ENCODE measurements around the gene PVR. TPM values are rescaled to one million over a fixed set of nuclear protein-coding genes. Genes with fewer than 3 reads are reported as not detected.

PVR gene
- total RNA-seq, 1 donor from 2014 or later = 15.7 TPM

DNA sequence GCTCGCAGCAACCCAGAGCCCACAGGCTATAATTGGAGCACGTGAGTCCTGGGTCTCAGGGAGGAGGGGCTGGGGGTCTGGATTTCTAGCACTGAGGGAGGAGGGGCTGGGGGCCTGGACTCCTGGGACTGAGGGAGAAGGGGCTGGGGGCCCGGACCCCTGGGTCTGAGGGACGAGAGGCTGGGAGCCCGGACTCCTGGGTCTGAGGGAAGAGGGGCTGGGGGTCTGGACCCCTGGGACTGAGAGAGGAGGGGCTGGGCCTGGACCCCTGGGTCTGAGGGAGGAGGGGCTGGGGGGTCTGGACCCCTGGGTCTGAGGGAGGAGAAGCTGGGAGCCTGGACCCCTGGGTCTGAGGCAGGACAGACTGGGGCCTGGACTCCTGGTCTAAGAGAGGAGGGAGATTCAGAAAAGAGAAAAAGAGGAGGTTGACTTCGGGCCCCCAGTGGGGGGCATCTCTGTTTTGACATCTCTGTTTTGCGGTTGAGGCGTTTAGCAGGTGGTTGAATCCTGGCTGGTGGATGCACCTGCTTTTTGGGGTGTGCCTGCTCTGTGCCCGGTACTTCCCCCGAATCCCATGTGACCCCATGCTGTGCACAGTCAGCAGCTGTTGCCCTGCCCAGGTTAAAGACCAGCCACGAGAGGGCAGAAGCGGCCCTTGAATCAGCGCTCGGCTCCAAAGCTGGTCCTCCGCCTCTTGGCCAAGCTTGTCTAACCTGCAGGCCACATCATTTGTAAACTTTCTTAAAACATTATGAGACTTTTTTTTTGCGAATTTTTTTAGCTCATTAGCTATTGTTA lies 10.5 kb downstream of the PVR start:
- H3K4me1 ChIP-seq (ENCODE audit: control insufficient read depth in 3 of 3, insufficient read depth in 3 of 3, low read length in 3 of 3) = peaks cover 3 to 21% (median 11%) of the 10 kb centered on the region in 3 donors
- H3K9me3 ChIP-seq (ENCODE audit: control insufficient read depth in 3 of 3, low read length in 3 of 3) = no peaks in the 10 kb centered on the region
- H3K27me3 ChIP-seq (ENCODE audit: control insufficient read depth in 3 of 3, insufficient read depth in 3 of 3, low read length in 3 of 3) = no peaks in the 10 kb centered on the region
- no peak overlapping the region for H3K9ac ChIP-seq (ENCODE audit: low read depth in 1 of 3, low read length in 3 of 3)
- no peak overlapping the region for H3K27ac ChIP-seq (ENCODE audit: low read depth, low read length)
- H3K4me3 ChIP-seq (ENCODE audit: low read length in 3 of 3) = no peak overlapping the region
- H3K36me3 ChIP-seq (ENCODE audit: control insufficient read depth in 3 of 3, insufficient read depth in 3 of 3, low read length in 3 of 3) = peaks cover 50 to 61% (median 56%) of the 10 kb centered on the region in 3 donors

DNA sequence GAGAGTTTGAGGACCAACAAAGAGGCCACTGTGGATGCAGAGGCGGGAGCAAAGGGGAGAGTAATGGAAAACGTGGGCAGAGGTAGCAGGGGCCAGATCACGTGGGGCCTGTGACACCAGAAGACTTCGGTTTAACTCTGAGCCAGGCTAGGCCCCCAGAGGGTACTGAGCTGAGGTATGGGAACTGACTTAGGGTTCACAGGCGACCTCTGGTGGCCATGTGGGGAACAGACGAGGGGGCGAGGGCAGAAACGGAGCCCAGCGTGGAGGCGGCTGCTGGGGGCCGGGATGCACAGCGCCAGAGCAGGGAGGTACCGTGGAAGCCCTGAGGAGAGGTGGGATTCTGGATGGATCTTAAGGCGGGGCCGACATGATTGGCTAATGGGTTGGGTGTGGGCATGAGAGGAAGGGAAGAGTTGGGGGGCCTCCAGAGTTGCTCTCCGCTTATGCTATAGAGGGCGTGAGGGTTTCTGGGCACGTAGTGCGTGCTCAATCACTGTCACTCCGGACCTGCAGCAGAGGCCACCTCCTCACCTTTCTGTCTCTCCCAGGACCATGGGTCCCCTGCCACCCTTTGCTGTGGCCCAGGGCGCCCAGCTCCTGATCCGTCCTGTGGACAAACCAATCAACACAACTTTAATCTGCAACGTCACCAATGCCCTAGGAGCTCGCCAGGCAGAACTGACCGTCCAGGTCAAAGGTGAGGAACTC lies 13.7 kb downstream of the PVR start:
- H3K27ac ChIP-seq (ENCODE audit: low read depth, low read length) = no peak overlapping the region
- no peak overlapping the region for H3K9ac ChIP-seq (ENCODE audit: low read depth in 1 of 3, low read length in 3 of 3)
- no peaks in the 10 kb centered on the region for H3K9me3 ChIP-seq (ENCODE audit: control insufficient read depth in 3 of 3, low read length in 3 of 3)
- peaks cover 52 to 67% (median 60%) of the 10 kb centered on the region in 3 donors for H3K36me3 ChIP-seq (ENCODE audit: control insufficient read depth in 3 of 3, insufficient read depth in 3 of 3, low read length in 3 of 3)
- peaks cover 3 to 6% (median 6%) of the 10 kb centered on the region in 3 donors for H3K4me1 ChIP-seq (ENCODE audit: control insufficient read depth in 3 of 3, insufficient read depth in 3 of 3, low read length in 3 of 3)
- H3K27me3 ChIP-seq (ENCODE audit: control insufficient read depth in 3 of 3, insufficient read depth in 3 of 3, low read length in 3 of 3) = no peaks in the 10 kb centered on the region
- no peak overlapping the region for H3K4me3 ChIP-seq (ENCODE audit: low read length in 3 of 3)

DNA sequence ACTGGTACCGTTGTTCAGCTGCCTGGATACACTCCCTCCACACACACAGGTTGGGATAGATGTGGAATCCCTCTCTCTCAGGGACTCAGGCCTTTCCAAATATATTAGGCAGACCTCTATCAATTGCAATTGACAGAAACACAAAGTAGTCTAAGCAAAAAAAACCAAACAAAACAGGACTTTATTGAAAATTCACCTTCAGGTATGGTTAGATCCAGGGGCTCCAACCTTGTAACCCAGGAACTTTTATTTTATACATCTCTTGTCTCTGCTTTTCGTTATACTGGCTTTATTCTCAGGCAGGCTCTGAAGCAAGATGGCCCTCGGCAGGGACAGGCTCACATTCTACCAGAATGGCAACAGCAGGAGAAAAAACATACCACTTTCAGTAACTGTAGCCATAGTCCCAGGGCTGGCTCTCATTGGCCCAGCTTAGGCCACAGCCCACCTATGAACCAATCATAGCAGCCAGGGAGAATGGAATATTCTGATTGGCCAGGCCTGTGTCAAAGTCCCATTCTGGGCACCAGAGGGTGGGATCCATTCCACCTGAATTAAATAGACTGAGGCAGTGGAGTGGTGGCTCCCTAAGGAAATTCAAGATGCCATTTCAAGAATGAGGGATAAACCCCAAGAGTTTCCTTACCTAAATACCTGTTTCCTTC lies 14.5 kb downstream of the PVR start:
- Histone ChIP-seq H3K4me3 (ENCODE audit: low read length in 3 of 3) (no peak overlapping the region), H3K27me3 (ENCODE audit: control insufficient read depth in 3 of 3, insufficient read depth in 3 of 3, low read length in 3 of 3) (no peaks in the 10 kb centered on the region), H3K27ac (ENCODE audit: low read depth, low read length) (no peak overlapping the region), H3K9me3 (ENCODE audit: control insufficient read depth in 3 of 3, low read length in 3 of 3) (no peaks in the 10 kb centered on the region), H3K9ac (ENCODE audit: low read depth in 1 of 3, low read length in 3 of 3) (no peak overlapping the region), H3K36me3 (ENCODE audit: control insufficient read depth in 3 of 3, insufficient read depth in 3 of 3, low read length in 3 of 3) (peaks cover 55 to 71% (median 59%) of the 10 kb centered on the region in 3 donors), H3K4me1 (ENCODE audit: control insufficient read depth in 3 of 3, insufficient read depth in 3 of 3, low read length in 3 of 3) (peaks cover 6 to 10% (median 9%) of the 10 kb centered on the region in 3 donors)

DNA sequence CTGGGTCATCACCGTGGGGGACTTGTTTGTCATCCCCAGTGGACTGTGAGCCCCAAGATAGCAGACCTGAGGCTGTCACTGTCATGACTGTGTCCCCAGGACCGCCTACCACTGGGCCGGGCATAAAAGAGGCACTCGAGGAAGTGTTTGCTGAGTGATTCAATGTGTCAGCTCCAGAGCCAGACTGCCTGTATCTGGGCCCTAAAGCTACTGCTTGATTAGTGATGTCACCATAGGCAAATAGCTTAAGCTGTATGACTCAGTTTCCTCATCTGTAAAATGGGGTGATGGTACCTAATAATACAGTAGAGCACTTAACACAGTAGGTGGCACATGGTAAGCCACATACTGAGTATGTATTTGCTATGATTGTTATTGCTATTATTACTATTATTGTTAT lies 16.4 kb downstream of the PVR start:
- H3K27me3 ChIP-seq (ENCODE audit: control insufficient read depth in 3 of 3, insufficient read depth in 3 of 3, low read length in 3 of 3) = no peaks in the 10 kb centered on the region
- no peaks in the 10 kb centered on the region for H3K9me3 ChIP-seq (ENCODE audit: control insufficient read depth in 3 of 3, low read length in 3 of 3)
- H3K27ac ChIP-seq (ENCODE audit: low read depth, low read length) = no peak overlapping the region
- no peak overlapping the region for H3K4me3 ChIP-seq (ENCODE audit: low read length in 3 of 3)
- H3K36me3 ChIP-seq (ENCODE audit: control insufficient read depth in 3 of 3, insufficient read depth in 3 of 3, low read length in 3 of 3) = peaks cover 50 to 61% (median 59%) of the 10 kb centered on the region in 3 donors
- H3K4me1 ChIP-seq (ENCODE audit: control insufficient read depth in 3 of 3, insufficient read depth in 3 of 3, low read length in 3 of 3) = peaks cover 3 to 14% (median 6%) of the 10 kb centered on the region in 3 donors
- no peak overlapping the region for H3K9ac ChIP-seq (ENCODE audit: low read depth in 1 of 3, low read length in 3 of 3)

DNA sequence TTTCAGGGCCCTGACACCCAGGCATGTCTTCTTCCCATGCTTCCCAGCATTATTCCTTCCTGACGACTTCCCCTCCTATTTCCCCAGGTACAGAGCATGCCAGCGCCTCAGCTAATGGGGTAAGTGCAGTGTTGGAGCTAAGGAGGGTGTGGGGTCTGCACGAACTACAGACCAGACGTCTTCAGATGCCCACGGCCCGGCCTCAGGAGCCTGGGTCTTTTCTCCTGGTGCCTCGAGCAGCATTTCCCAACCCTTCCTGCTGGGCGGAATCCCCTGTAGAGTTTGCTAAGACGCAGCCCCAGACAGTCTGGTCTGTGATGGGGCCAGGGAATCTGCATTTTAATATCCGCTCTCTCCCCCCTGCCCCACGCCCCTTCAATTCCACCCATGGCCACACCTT lies 17.5 kb downstream of the PVR start:
- H3K27me3 ChIP-seq (ENCODE audit: control insufficient read depth in 3 of 3, insufficient read depth in 3 of 3, low read length in 3 of 3) = no peaks in the 10 kb centered on the region

DNA sequence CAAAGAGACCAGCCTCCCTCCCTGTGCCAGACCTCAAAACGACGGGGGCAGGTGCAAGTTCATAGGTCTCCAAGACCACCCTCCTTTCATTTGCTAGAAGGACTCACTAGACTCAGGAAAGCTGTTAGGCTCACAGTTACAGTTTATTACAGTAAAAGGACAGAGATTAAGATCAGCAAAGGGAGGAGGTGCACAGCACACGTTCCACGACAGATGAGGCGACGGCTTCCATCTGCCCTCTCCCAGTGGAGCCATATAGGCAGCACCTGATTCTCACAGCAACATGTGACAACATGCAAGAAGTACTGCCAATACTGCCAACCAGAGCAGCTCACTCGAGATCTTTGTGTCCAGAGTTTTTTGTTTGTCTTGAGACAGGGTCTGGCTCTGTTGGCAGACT lies 18.2 kb downstream of the PVR start:
- H3K9me3 ChIP-seq (ENCODE audit: control insufficient read depth in 3 of 3, low read length in 3 of 3) = no peaks in the 10 kb centered on the region
- H3K36me3 ChIP-seq (ENCODE audit: control insufficient read depth in 3 of 3, insufficient read depth in 3 of 3, low read length in 3 of 3) = peaks cover 45 to 49% (median 48%) of the 10 kb centered on the region in 3 donors
- no peak overlapping the region for H3K9ac ChIP-seq (ENCODE audit: low read depth in 1 of 3, low read length in 3 of 3)
- H3K27ac ChIP-seq (ENCODE audit: low read depth, low read length) = no peak overlapping the region
- no peaks in the 10 kb centered on the region for H3K27me3 ChIP-seq (ENCODE audit: control insufficient read depth in 3 of 3, insufficient read depth in 3 of 3, low read length in 3 of 3)
- H3K4me1 ChIP-seq (ENCODE audit: control insufficient read depth in 3 of 3, insufficient read depth in 3 of 3, low read length in 3 of 3) = peaks cover 3 to 14% (median 6%) of the 10 kb centered on the region in 3 donors
- no peak overlapping the region for H3K4me3 ChIP-seq (ENCODE audit: low read length in 3 of 3)

More for the DNA sequence above, 17.5 kb downstream of the PVR start:
- Histone ChIP-seq H3K27ac (ENCODE audit: low read depth, low read length) (no peak overlapping the region), H3K9ac (ENCODE audit: low read depth in 1 of 3, low read length in 3 of 3) (no peak overlapping the region), H3K4me1 (ENCODE audit: control insufficient read depth in 3 of 3, insufficient read depth in 3 of 3, low read length in 3 of 3) (peaks cover 3 to 14% (median 6%) of the 10 kb centered on the region in 3 donors), H3K9me3 (ENCODE audit: control insufficient read depth in 3 of 3, low read length in 3 of 3) (no peaks in the 10 kb centered on the region), H3K36me3 (ENCODE audit: control insufficient read depth in 3 of 3, insufficient read depth in 3 of 3, low read length in 3 of 3) (peaks cover 48 to 54% (median 50%) of the 10 kb centered on the region in 3 donors), H3K4me3 (ENCODE audit: low read length in 3 of 3) (no peak overlapping the region)

DNA sequence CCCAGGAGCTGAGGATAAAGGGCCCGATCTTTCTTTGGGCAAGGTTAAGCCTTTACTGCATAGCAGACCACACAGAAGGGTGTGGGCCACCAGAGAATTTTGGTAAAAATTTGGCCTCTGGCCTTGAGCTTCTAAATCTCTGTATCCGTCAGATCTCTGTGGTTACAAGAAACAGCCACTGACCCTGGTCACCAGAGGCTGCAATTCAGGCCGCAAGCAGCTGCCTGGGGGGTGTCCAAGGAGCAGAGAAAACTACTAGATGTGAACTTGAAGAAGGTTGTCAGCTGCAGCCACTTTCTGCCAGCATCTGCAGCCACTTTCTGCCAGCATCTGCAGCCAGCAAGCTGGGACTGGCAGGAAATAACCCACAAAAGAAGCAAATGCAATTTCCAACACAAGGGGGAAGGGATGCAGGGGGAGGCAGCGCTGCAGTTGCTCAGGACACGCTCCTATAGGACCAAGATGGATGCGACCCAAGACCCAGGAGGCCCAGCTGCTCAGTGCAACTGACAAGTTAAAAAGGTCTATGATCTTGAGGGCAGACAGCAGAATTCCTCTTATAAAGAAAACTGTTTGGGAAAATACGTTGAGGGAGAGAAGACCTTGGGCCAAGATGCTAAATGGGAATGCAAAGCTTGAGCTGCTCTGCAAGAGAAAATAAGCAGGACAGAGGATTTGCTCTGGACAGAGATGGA lies 19.1 kb downstream of the PVR start:
- Histone ChIP-seq H3K9ac (ENCODE audit: low read depth in 1 of 3, low read length in 3 of 3) (peak overlapping the region in 1 of 3 donors; percentile 43), H3K4me1 (ENCODE audit: control insufficient read depth in 3 of 3, insufficient read depth in 3 of 3, low read length in 3 of 3) (peaks cover 2 to 12% (median 3%) of the 10 kb centered on the region in 3 donors), H3K9me3 (ENCODE audit: control insufficient read depth in 3 of 3, low read length in 3 of 3) (no peaks in the 10 kb centered on the region), H3K36me3 (ENCODE audit: control insufficient read depth in 3 of 3, insufficient read depth in 3 of 3, low read length in 3 of 3) (peaks cover 42 to 47% (median 45%) of the 10 kb centered on the region in 3 donors), H3K27ac (ENCODE audit: low read depth, low read length) (no peak overlapping the region), H3K4me3 (ENCODE audit: low read length in 3 of 3) (no peak overlapping the region), H3K27me3 (ENCODE audit: control insufficient read depth in 3 of 3, insufficient read depth in 3 of 3, low read length in 3 of 3) (no peaks in the 10 kb centered on the region)

DNA sequence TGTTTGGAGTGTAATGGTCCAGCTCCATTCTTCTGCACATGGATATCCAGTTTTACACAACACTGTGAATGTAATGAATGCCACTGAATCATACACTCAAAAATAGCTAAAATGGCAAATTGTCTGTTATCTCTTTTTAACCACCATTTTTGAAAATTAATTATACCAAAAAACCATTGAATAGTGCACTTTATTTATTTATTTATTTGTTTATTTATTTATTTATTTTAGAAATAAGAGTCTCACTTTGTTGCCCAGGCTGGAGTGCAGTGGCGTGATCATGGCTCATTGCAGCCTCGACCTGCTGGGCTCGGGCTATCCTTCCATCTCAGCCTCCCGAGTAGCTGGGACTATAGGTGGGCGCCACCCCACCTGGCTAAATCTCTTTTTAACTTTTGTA lies 20.3 kb downstream of the PVR start:
- Histone ChIP-seq H3K9me3 (ENCODE audit: control insufficient read depth in 3 of 3, low read length in 3 of 3) (no peaks in the 10 kb centered on the region), H3K27ac (ENCODE audit: low read depth, low read length) (no peak overlapping the region), H3K4me1 (ENCODE audit: control insufficient read depth in 3 of 3, insufficient read depth in 3 of 3, low read length in 3 of 3) (peaks cover 2 to 12% (median 3%) of the 10 kb centered on the region in 3 donors), H3K4me3 (ENCODE audit: low read length in 3 of 3) (no peak overlapping the region), H3K27me3 (ENCODE audit: control insufficient read depth in 3 of 3, insufficient read depth in 3 of 3, low read length in 3 of 3) (no peaks in the 10 kb centered on the region), H3K9ac (ENCODE audit: low read depth in 1 of 3, low read length in 3 of 3) (no peak overlapping the region), H3K36me3 (ENCODE audit: control insufficient read depth in 3 of 3, insufficient read depth in 3 of 3, low read length in 3 of 3) (peaks cover 34 to 37% (median 35%) of the 10 kb centered on the region in 3 donors)

DNA sequence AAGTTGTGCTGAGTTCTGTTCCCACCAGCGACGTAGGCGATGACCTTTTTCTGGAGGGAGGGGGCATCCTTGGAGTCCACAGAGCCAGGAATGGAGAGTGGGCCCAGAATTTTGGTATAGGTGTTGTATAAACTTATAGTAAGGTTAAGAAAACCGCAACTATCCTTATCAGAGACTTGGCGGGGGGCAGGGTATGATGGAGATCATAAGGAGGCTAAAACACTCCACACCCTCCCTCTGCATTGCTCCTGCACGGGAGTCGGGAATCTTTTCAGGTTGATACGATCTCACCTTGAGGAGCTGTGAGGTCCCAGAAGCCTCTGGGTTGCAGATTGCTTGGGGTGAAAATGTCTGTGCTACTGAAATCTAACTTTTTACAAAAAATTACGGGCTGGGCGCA lies 21.3 kb downstream of the PVR start:
- H3K9me3 ChIP-seq (ENCODE audit: control insufficient read depth in 3 of 3, low read length in 3 of 3) = no peaks in the 10 kb centered on the region
- peaks cover 2 to 12% (median 3%) of the 10 kb centered on the region in 3 donors for H3K4me1 ChIP-seq (ENCODE audit: control insufficient read depth in 3 of 3, insufficient read depth in 3 of 3, low read length in 3 of 3)
- H3K27me3 ChIP-seq (ENCODE audit: control insufficient read depth in 3 of 3, insufficient read depth in 3 of 3, low read length in 3 of 3) = no peaks in the 10 kb centered on the region
- H3K4me3 ChIP-seq (ENCODE audit: low read length in 3 of 3) = no peak overlapping the region
- H3K36me3 ChIP-seq (ENCODE audit: control insufficient read depth in 3 of 3, insufficient read depth in 3 of 3, low read length in 3 of 3) = peaks cover 29 to 30% (median 29%) of the 10 kb centered on the region in 3 donors
- H3K27ac ChIP-seq (ENCODE audit: low read depth, low read length) = no peak overlapping the region
- H3K9ac ChIP-seq (ENCODE audit: low read depth in 1 of 3, low read length in 3 of 3) = no peak overlapping the region

Data from skeletal muscle tissue (tissue), 4 donors.